SK-N-SH treated with all-trans-retinoic acid at 6 μM for 48 hours (cell line): ENCODE results near the gene MXRA7.

Experiments
- ESRRG ChIP-seq: fragments of 250-450 bp; sonication (Bioruptor Pico); IDR thresholded peaks from 2 replicates; pipeline ENCODE4 v1.6.1; 2021; ENCODE audit warnings: mild to moderate bottlenecking
- PATZ1 ChIP-seq: fragments of 250-450 bp; sonication (Bioruptor Pico); IDR thresholded peaks from 2 replicates; pipeline ENCODE4 v1.8.0; 2020; ENCODE audit warnings: mild to moderate bottlenecking, moderate library complexity, borderline replicate concordance
- ZC3H10 ChIP-seq: fragments of 250-450 bp; sonication (Bioruptor Pico); IDR thresholded peaks from 2 replicates; pipeline ENCODE4 v1.5.1; 2021; ENCODE audit warnings: mild to moderate bottlenecking, moderate library complexity
- TF ChIP-seq, protein P1 (sequence below): fragments of 250-450 bp; sonication (Bioruptor Pico); IDR thresholded peaks from 2 replicates; pipeline ENCODE4 v1.8.0; 2021; ENCODE audit warnings: low read depth, mild to moderate bottlenecking, moderate library complexity, borderline replicate concordance

DNA sequence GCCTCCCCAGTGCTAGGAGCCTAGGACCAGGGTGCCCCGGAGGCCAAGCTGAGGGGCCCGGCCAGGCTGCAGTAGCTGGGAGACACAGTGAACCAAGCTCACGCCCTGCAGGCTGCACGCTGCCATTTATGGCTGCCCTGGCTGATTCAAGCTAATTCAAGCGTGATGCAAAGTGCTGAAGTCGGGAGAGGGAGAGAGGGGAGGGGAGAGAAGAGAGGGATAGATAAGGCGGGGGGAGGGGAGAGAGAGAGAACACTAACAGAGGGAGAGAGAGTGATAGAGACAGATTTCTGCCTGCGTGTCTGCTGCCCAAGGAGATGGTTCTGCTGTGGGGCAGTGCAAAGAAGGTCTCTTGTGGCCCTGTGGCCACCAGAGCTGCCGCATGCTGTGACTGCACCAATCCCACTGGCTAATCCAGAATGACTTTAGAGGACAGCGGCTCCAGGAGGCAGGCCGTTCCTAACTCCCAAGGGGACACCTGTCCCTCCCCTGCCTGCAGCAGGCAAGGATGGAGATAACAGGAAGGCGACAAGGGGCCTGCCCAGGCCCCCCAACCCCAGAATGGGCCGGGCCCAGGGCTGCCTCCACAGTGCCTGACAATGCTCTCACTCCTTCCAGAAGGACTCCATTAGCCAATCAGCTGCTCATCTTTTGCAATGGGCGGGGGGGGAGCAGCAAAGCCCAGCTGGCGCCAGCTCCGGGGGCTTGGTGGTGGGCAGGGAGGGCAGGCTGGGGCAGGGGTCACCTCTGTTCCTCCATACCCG, 12.9 kb downstream of the MXRA7 start:
- TF ChIP-seq PATZ1 (CRISPR knock-in tag): no peak
- TF ChIP-seq ESRRG (CRISPR knock-in tag): no peak
- TF ChIP-seq ZC3H10: no peak
- TF ChIP-seq, protein P1, sequence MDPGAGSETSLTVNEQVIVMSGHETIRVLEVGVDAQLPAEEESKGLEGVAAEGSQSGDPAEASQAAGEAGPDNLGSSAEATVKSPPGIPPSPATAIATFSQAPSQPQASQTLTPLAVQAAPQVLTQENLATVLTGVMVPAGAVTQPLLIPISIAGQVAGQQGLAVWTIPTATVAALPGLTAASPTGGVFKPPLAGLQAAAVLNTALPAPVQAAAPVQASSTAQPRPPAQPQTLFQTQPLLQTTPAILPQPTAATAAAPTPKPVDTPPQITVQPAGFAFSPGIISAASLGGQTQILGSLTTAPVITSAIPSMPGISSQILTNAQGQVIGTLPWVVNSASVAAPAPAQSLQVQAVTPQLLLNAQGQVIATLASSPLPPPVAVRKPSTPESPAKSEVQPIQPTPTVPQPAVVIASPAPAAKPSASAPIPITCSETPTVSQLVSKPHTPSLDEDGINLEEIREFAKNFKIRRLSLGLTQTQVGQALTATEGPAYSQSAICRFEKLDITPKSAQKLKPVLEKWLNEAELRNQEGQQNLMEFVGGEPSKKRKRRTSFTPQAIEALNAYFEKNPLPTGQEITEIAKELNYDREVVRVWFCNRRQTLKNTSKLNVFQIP (CRISPR knock-in tag): no peak
